Spleen (tissue), 7 donors: Measurements from ENCODE around the gene KCNQ5.

Experiments used
- CTCF ChIP-seq, 11 experiments: fragments of 200-600 bp in 7 of 11; fragments of 450-650 bp in 4 of 11; sonication (generic) in 4 of 11; IDR thresholded peaks in 8 of 11; conservative IDR thresholded peaks in 3 of 11; 1 replicate in 7 of 11; 2 replicates in 4 of 11; pipeline versions ENCODE4 v1.4.0 to v1.8.0; 2016 to 2021; ENCODE audit warnings: antibody characterized with exemption in 11 of 11, inconsistent platforms in 4 of 11, mild to moderate bottlenecking in 1 of 11
- POLR2A ChIP-seq, 3 donors: fragments of 450-650 bp; IDR thresholded peaks; one replicate each; pipeline ENCODE4 v1.5.1; 2017; ENCODE audit warnings: antibody characterized with exemption in 3 of 3, mild to moderate bottlenecking in 1 of 3
- donor health status: DM: no; HTN: no; CAD: no; lungs with moderate emphysema.
- donor health status: DM: no; HTN: no; CAD: no.
- donor health status: DM: no; HTN: no; CAD: no.

- no peak for TF ChIP-seq CTCF (IDR thresholded peaks at IDR 0.05 in 8 of 11, conservative IDR thresholded peaks at IDR 0.05 in 3 of 11)
- TF ChIP-seq POLR2A (IDR thresholded peaks at IDR 0.05): no peak
Measured at GRCh38 chr6:73073238-73073637, 451.4 kb downstream of the KCNQ5 start.
